ENCODE results near the gene NKD1. TPM values are rescaled to one million over a fixed set of nuclear protein-coding genes. Genes with fewer than 3 reads are reported as not detected.

NKD1 gene
- total and polyA plus RNA-seq, 2 of the 8 experiments (the other 6 are each of a cell fraction or from before 2014, with no cell fraction given): 0.70 to 4.5 TPM

DNA sequence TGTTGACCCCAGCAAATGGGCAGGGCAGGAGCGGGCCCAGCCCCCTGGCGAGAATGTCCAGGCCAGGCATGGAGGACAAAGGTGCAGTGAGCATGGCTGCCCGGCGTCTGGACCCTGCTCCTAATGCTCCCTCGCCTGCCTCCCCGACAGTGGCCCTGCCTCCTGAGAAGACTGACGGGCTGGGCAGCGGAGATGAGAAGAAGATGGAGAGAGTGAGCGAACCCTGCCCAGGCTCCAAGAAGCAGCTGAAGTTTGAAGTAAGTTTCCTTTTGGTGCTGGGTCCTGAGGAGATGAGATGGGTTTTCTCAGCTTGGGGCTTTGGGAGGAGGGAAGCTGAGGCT is 73.2 kb downstream of the NKD1 start (continued):
- no peak for TF ChIP-seq KDM5A (IDR thresholded peaks at IDR 0.05; ENCODE audit: low read length)
- TF ChIP-seq BACH1 (IDR thresholded peaks at IDR 0.05; ENCODE audit: low read length): no peak
- TF ChIP-seq SAP30 (IDR thresholded peaks at IDR 0.05; ENCODE audit: insufficient read depth, insufficient replicate concordance, low read length): no peak
- no peak for TF ChIP-seq CBX5 (IDR thresholded peaks at IDR 0.05; ENCODE audit: low read depth, low read length)

Data from H1 (cell line).